Brain pericyte (primary cell): ENCODE data around the gene TRIM31.

ENCODE experiments used
- DNase-seq: peaks from one replicate; pipeline ENCODE4 v3.0.0-alpha.2; 2012; ENCODE audit warnings: low read depth, low spot score

Gene TRIM31

GRCh38 chr6:30113003-30113759 lies at the start of gene TRIM31:
Gene TRIM31 (minus strand): TSS chr6:30113090. CDS start chr6:30112805, 285 bp downstream.
- no peak for DNase-seq

- DNase-seq: no peak
Measured at GRCh38 chr6:30162265-30163089, 49.6 kb upstream of the TRIM31 start.

- DNase-seq: no peak
Measured at GRCh38 chr6:30160785-30161531, 48.1 kb upstream of the TRIM31 start, which contains the start of gene TRIM10. Gene TRIM10 (minus strand): TSS chr6:30161211. CDS start chr6:30160858, 353 bp downstream.

GRCh38 chr6:30160008-30160784 lies 47.3 kb upstream of the TRIM31 start:
- DNase-seq: no peak

GRCh38 chr6:30158475-30159040 lies 45.7 kb upstream of the TRIM31 start:
- DNase-seq: no peak

- no peak for DNase-seq
Measured at GRCh38 chr6:30157999-30158398, 45.1 kb upstream of the TRIM31 start.

- DNase-seq: no peak
Measured at GRCh38 chr6:30157581-30157980, 44.7 kb upstream of the TRIM31 start.

- DNase-seq: no peak
Measured at GRCh38 chr6:30156774-30157173, 43.9 kb upstream of the TRIM31 start.

- no peak for DNase-seq
Measured at GRCh38 chr6:30156262-30156599, 43.3 kb upstream of the TRIM31 start.

- DNase-seq: no peak
Measured at GRCh38 chr6:30155520-30156261, 42.8 kb upstream of the TRIM31 start.

- DNase-seq: no peak
Measured at GRCh38 chr6:30154709-30155519, 42.0 kb upstream of the TRIM31 start.

GRCh38 chr6:30154061-30154460 lies 41.2 kb upstream of the TRIM31 start:
- DNase-seq: no peak

- no peak for DNase-seq
Measured at GRCh38 chr6:30152910-30153610, 40.2 kb upstream of the TRIM31 start.

- DNase-seq: no peak
Measured at GRCh38 chr6:30152016-30152673, 39.3 kb upstream of the TRIM31 start.

GRCh38 chr6:30151580-30151979 lies 38.7 kb upstream of the TRIM31 start:
- no peak for DNase-seq

- no peak for DNase-seq
Measured at GRCh38 chr6:30150671-30151395, 37.9 kb upstream of the TRIM31 start.

- DNase-seq: no peak
Measured at GRCh38 chr6:30149858-30150550, 37.1 kb upstream of the TRIM31 start.
